OCI-LY3 (cell line): ENCODE measurements around the gene RAB25.

Experiments
- CTCF ChIP-seq: fragments of 200-600, 300-600 bp; sonication (generic); IDR thresholded peaks from 2 replicates; pipeline ENCODE4 v1.5.1; 2014; ENCODE audit warnings: antibody characterized with exemption, low read length, low read depth
- EZH2phosphoT487 ChIP-seq: fragments of 200-600 bp; shearing (Covaris generic); IDR thresholded peaks from 2 replicates; pipeline ENCODE4 v1.6.1; 2018; ENCODE audit warnings: antibody characterized with exemption, mixed run types, low read depth

GRCh38 chr1:156012051-156012817 lies 48.7 kb upstream of the RAB25 start:
- TF ChIP-seq CTCF (no peak), EZH2phosphoT487 (no peak)
